ENCODE results near the gene ZNF17.
"Not testable (repeated sequence)": the region's sequence is repeated elsewhere in the genome, so short reads cannot be mapped to it uniquely, and the experiment has no call there.

Gene ZNF17

DNA sequence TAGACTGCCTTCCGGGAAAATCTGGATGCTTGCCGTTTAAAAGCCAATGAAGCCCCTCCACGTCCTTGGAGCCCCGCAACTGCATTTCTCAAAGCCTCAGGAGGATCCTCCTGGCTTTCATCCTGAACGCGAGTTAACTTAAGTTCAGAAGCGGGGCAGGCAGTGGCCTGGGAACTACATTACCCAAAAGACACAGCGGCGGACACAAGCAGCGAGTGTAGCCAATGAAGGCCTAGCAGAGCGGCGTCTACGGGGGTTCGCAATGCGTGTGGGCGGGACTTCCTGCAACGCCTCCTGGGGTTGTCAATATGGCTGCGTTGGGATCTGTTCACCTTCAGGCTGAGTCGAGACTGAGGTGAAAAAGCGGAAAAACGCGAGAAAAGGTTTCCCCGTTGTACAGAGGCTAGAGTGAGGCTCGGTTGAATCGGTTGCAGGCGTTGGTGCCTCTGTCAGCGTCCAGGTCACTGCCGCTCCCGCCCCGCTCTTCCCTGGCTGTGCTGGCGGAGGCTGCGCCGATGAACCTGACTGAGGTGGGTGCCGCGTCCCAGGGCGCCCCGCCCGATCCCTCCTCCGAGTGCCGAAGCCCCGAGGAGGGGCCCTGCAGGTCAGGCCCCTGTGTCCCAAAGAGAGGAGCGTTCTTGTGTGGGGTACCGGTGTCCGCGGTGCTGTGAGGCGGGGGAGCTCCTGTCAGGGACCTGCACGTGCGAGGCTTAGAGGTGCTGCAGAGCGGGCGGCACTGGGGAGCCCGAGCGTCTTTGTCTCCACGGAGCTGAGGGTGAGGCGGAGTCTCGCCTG is at the start of gene ZNF17:
Gene ZNF17 (plus strand): TSS at position 285 of the 795 bp plus-strand sequence. CDS start 2,455 bp downstream, outside the sequence.
- DNase-seq, result peak; percentile 12 to 92 (median 85)

DNA sequence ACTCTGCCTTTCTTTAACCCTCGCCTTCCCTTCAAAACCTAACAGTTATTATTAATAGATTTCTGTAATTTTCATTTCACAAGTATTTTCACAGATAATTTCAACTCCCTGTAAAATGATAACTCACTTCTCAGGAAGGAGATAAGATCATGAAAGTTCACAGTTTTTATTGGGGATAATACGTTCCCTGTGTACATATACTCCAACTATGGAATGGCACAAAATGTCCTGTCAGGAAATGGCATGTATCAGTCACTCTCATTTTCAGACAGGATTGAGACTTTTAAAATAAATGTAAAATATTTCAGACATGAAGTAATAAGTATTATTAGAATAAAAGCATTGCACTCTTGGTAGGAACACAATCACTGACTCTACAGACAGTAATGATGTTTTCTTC is 48.5 kb upstream of the ZNF17 start:
- no peak for DNase-seq

DNA sequence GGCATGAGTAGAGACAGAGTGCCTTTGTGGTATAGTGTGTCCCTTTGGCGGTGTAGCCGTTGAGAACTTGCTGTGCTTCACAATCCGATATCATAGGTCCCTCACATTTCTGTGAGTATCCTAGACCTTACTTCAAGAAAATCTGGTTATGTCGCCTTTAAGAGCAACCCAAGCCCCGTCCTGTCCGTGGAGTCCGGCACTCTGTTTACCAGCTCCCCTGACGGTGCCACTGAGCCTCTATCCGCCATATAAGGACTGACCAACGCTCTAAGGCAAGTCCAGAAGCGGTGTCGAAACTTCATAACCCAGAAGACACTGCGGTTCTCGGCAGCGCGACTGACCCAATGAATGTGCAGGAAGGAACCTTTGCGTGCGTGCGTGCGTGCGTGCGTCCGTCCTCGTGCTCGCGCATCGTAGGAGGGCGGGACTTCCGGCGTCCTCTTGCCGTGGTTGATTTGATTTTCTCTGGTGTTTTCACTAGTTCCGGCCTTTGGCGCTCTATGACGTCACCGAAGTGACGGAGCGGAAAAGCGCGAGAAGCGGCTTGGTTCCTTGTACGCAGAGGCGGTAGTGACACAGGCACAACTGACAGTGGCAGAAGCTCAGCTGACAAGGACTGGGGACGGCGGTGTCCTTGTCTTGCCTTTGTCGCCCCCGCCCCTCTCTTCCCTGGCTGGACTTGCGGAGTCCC is 47.8 kb upstream of the ZNF17 start, which contains the start of the genes TRAPPC2B and ZNF547:
Gene TRAPPC2B (plus strand): TSS at position 555 of the 691 bp plus-strand sequence. CDS start 1,283 bp downstream, outside the sequence.
Gene ZNF547 (plus strand): TSS at position 555 of the 691 bp plus-strand sequence. CDS start 5,005 bp downstream, outside the sequence.
- peak; percentile 77 to 100 (median 97) for DNase-seq

DNA sequence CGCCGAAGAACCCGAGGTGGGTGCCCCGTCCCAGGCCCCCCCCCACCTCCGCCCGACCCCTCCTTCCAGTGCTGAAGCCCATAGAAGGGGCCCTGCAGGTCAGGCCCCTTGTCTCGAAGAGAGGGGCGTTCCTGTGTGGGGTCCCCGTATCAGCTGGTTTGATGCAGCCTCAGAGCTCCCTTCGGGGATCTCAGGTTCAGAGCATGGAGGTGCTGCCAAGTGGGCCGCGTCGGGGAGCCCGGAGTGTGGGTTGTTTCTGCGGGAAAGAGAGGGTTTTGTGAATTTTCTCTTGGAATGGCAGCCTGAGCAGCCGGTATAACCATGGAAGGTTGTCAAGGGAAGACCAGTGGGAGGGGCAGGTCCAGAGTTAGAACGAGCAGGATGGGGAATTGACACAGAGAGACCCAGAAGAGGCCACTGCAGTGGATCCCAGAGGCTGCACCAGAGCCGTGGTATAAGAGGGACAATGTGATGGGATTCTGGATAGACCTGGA is 47.2 kb upstream of the ZNF17 start:
- DNase-seq, result peak in 2 of 14 donors; percentile 1 to 40

DNA sequence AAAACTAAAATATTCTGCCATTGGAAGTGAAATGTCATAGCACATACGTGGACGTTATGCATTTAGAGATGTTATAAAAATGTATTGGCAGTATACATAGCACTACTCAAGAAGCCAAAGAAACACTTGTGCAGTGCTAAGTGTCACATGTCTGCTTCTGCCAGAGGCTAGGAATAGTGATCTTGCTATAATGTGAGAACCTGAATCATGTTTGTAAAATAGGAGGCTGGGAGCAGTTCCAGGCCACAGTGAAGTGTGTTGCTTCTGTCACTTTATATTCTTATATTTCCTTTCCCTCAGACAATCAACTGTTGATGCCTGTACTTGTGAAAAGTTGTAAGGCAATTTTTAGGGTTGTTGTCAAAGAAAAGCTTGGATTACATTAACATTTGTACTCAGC is 44.2 kb upstream of the ZNF17 start:
- DNase-seq, result no peak

DNA sequence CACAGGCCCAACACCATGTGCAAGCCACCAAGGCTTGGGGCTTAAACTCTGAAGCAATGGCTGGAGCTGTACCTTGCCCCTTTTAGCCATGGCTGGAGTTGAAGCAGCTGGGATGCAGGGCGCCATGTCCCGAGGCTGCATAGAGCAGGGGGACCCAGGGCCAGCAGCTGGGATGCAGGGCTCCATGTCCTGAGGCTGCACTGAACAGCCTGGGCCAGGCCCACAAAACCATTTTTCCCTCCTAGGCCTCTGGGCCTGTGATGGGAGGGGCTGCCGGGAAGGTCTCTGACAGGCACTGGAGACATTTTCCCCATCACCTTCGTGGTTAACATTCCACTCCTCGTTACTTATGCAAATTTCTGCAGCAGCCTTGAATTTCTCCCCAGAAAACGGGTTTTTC is 36.8 kb upstream of the ZNF17 start:
- no peak for DNase-seq

DNA sequence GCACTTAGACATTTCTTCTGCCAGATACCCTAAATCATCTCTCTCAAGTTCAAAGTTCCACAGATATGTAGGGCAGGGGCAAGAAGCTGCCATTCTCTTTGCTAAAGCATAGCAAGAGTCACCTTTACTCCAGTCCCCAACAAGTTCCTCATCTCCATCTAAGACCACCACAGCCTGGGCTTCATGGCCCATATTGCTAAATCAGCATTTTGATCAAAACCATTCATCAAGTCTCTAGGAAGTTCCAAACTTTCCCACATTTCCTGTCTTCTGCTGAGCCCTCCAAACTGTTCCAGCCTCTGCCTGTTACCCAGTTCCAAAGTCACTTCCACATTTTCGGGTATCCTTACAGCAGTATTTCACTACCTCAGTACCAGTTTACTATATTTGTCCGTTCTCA is 36.3 kb upstream of the ZNF17 start:
- DNase-seq, result not testable (repeated sequence)

DNA sequence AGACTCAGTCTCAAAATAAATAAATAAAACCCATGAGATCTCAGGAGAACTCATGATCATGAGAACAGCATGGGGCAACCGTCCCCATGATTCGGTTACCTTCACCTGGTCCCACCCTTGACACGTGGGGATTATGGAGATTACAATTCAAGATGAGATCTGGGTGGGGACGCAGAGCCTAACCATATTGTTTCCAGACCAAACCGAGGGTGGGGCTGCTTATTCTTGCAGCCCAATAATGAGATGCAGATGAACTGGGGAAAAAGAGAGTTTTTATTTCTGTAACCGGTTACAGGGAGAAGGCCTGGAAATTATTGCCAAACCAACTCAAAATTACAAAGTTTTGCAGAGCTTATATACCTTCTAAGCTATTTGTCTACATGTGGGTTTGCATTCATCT is 34.8 kb upstream of the ZNF17 start:
- no peak for DNase-seq

DNA sequence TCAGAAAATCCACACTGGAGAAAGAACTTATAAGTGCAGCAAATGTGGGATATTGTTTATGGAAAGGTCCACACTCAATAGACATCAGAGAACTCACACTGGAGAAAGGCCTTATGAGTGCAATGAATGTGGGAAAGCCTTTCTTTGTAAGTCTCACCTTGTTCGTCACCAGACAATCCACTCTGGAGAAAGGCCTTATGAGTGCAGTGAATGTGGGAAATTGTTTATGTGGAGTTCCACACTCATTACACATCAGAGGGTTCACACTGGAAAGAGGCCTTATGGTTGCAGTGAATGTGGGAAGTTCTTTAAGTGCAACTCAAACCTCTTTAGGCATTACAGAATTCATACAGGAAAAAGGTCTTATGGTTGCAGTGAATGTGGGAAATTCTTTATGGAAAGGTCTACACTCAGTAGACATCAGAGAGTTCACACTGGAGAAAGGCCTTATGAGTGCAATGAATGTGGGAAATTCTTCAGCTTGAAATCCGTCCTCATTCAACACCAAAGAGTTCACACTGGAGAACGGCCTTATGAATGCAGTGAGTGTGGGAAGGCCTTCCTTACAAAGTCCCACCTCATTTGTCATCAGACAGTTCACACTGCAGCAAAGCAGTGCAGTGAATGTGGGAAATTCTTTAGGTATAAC is 33.3 kb upstream of the ZNF17 start:
- no peak for DNase-seq

DNA sequence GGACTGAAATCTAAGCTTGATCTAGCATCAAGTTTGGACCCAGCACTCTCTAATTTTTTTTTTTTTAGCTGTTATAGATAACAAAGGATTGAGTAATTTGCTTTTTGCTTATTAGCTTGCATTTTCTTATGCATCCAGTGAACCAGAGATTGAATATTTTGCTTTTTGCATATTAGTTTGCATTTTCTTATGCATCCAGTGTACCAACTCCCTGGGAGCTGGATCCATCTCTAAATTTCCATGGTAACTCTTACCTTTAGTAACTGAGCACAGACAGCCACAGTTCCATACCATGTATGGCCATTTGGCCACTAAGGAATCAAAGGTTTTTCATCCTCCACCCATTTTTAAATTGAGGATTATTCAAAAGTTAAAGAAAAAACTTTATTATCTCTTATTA is 30.0 kb upstream of the ZNF17 start:
- no peak for DNase-seq

DNA sequence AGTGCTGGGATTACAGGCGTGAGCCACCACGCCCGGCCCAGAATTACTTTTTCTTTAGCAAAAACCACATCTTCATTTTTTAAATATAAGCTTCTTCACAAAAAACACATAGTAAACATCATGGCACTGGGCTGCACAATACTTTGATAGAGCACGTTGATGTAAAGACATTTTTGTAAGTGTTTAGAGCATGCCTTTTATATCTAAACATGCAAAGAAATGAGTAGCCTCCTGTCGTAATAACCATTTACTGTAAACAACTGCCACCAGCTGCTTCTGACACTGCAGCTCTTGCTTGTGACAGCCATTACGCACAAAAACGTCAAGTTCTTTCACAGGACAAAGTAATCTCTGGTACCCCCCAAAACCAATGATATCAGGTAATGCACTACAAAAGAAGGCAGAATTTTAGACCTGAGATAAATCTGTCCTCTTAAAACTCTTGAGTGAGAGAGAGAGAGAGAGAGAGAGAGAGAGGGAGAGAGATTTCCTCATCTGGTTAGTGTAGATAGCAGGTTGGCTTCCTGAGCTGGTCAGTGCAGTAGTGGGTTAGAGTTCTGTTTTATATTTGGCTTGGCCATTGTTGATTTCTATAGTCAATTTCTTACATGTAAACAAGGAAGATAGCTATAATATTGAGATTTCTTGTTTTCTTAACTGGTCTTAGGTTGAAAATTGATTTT is 28.0 kb upstream of the ZNF17 start:
- no peak for DNase-seq

DNA sequence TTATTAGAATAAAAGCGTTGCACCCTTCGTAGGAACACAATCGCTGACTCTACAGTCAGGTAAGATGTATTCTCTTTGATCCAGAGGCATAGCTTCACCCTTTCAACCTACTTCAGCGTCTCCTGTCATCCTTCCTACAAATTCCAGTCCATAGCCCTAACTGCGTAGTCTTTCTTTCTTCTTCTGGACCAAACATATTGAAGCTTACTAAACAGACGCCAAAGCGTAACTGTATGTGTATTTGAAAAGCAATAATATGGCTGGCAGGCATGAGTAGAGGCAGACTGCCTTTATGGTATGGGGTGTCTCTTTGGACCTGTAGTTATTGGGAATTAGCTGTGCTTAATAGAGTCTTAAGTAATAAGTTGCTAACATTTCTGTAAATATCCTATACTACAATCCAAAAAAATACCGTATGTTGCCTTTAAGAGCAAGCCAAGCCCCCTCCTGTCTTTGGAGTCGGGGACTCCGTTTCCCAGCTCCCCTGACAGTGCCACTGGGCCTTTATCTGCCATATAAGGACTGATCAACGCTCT is 21.7 kb upstream of the ZNF17 start:
- DNase-seq, result no peak

DNA sequence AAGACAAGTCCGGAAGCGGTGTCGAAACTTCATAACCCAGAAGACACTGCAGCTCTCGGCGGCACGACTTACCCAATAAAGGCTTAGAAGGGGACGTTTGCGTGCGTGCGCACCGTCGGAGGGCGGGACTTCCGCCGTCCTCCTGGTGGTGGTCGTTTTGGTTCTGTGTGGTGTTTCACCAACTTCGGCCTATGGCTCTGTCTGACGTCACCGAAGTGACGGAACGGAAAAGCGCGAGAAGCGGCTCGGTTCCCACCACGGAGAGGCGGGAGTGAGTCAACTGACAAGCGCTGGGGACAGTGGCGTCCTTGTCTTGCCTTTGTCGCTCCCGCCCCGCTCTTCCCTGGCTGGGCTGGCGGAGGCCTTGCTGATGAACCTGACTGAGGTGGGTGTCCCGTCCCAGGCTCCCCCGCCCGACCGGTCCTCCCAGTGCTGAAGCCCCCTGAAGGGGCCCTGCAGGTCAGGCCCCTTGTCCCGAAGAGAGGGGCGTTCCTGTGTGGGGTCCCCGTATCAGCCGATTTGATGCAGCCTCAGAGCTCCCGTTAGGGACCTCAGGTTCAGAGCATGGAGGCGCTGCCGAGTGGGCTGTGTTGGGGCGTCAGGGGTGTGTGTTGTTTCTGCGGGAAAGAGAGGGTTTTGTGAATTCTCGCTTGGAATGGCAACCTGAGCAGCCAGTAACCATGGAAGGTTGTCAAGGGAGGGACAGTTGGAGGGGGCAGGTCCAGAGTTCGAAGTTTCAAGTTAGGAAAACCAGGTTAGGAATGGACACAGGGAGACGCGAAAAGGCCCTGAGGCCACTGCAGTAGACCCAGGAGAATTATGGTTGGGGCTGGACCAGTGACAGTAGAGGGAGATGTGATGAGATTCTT is 21.0 kb upstream of the ZNF17 start, which contains the start of gene ZNF548:
Gene ZNF548 (plus strand): TSS at position 125 of the 869 bp plus-strand sequence. CDS start 246 bp downstream, at position 371.
- DNase-seq, result peak; percentile 62 to 99 (median 94)

DNA sequence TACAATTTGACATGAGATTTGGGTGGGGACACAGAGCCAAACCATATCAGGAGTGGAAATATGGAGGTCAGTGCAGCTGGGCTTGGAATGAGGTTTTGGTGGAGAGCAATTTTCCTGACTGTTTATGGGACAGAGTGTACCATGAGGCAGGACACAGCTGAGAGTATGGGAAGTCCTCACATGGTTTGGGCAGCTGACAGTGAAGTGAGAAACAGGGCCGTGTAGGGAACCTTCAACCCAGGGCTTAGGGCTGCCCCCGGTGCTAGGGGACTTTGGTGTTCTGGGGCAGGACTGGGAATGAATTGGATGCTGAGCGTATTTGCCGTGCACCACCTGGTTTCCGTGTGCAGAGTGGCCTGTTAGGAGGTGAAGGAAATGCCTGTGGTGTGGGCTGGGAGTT is 15.3 kb upstream of the ZNF17 start:
- DNase-seq, result no peak

DNA sequence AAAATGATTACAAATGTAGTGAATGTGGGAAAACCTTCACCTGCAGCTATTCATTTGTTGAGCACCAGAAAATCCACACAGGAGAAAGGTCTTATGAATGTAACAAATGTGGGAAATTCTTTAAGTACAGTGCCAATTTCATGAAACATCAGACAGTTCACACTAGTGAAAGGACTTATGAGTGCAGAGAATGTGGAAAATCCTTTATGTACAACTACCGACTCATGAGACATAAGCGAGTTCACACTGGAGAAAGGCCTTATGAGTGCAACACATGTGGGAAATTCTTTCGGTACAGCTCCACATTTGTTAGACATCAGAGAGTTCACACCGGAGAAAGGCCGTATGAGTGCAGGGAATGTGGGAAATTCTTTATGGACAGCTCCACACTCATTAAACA is 12.1 kb upstream of the ZNF17 start:
- no peak for DNase-seq

DNA sequence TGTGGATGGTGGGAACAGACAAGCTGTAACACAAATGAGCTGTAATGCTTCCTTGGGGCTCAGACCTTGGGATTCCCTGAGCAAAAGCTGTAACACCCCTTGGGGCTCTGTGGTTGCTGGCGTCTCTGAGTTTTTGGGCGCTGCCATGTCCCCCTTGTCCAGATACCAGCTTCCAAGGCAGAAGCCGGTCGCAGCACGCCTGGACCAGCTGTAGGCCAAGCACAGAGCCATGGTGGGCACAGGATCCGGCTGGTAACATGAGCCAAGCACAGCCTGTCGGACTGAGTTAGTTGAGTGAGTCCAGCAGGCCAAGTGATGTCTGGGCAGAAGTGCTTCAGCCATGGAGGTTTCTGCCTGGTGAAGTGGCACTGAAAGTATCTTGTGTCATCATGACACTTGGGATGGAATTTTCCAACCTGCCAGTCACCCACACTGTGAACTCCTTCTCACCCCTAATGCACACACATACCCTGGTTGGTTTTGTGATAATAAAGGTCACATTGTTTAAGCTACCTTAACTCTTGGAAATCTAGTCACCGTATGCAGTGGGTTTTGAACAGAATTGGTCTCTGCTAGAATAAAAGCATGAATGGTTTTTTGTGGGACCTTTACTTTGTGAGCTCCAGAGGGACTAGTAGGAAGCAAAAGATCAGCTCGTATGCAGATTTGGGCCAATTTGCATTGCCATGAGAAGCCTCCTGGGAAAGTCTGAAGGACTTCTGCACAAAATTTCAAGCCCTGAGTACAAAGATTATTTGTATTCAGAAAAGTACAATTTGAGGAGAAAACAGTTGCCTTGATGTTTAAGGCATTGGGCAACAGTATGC is 7.0 kb upstream of the ZNF17 start:
- no peak for DNase-seq

DNA sequence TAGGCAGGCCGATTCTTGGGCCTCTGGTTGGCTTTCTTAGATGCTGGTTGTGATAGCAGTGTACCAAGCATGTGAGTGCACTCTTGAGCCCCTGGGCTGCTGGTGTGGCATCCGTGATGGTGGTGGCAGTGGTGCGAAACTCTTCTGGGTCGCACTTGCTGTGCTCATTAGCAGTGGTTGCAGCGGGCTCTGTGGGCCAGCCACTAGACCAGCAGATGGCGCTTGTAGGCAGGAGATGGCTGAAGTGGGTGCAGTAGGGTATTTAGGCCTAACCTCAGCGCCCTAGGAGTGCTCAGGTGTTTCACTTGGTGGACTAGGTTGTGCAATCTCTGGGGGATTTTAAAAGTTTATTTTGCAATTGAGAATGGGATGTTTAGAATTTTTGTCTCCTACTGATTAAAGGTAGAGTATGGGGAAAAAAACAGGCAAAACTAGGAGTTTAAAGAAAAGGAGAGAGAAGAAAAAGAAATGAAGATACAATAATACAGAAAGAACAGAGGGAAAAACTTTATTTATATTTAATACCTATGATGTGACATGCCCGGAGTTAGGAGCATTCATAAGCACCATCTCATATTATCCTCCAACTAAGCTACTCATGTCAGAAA is 4.3 kb upstream of the ZNF17 start:
- DNase-seq, result peak in 5 of 14 donors; percentile 1 to 10 (median 5)

DNA sequence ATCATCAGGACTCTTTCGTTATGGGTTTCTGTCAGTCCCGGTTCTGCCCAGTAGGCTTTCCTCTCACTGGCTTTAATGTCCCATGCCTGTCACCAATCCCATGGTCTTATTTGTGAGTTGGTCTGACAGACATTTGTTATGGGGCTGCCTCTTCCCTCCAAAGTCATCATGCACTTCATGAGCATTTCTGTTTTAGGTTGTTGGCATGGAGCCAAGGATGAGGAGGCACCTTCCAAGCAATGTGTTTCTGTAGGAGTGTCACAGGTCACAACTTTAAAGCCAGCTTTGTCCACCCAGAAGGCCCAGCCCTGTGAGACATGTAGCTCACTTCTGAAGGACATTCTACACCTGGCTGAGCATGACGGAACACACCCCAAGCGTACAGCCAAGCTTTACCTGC is 8.5 kb downstream of the ZNF17 start:
- DNase-seq, result no peak

DNA sequence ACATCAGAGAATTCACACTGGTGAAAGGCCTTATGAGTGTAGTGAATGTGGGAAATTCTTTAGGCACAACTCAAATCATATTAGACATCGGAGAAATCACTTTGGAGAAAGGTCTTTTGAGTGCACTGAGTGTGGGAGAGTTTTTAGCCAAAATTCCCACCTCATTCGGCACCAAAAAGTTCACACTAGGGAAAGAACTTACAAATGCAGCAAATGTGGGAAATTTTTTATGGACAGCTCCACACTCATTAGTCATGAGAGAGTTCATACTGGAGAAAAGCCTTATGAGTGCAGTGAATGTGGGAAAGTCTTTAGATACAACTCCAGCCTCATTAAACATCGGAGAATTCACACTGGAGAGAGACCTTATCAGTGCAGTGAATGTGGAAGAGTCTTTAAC is 10.1 kb downstream of the ZNF17 start:
- no peak for DNase-seq

Data from C1 segment of cervical spinal cord (tissue), 14 donors.